ENCODE data around the gene BMP2K. TPM values are rescaled to one million over a fixed set of nuclear protein-coding genes. Genes with fewer than 3 reads are reported as not detected.

Gene BMP2K
- total RNA-seq, 2 experiments from 2014 or later: 4.6 to 5.6 TPM

DNA sequence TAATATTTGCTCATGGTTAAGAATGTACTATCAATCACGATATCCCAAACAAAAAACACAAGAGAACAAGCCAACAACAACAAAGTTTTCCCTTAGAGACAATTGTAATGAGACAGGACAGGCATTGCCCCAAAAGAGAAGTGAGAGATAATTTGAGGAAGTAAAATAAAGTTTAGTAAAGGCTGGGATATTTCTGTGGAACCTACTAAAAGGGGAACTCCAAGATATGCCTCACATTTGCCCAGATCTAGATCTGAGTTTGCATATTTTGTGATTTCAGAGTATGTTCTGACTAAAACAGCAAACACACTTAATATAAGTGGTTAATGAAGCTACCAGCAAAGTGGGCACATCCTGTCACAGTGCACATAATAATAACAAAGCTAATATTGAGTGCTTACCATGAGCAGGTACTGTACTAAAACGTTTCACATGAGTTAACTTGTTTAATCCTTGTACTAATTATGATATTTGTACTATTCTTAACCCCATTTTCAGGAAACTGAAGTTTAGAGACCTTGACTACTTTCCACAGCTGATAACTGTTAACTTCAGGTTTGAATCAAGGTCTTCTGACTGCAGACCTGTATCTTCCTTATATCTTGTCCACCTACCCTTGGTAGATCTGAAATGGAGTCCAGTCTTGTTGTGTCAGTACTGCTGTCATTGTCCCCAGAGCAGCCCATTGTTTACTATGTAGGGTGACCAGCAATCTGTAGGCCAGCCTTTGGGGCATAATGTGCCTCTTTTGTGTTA lies 26.0 kb upstream of the BMP2K start:
- no peak for TF ChIP-seq CTCF (IDR thresholded peaks at IDR 0.05)
- intact Hi-C loops (cut with DNase I, micrococcal nuclease): no loop called here
- peak in 3 of 14 experiments; percentile 1 to 47 (median 39) for DNase-seq
- no peak overlapping the region for H3K4me3 Mint-ChIP-seq
- H3K4me1 ChIP-seq (ENCODE audit: insufficient read depth, low read length): no peaks in the 10 kb centered on the region
- no peaks in the 10 kb centered on the region for H3K27me3 Mint-ChIP-seq
- no peak overlapping the region for H3K4me3 ChIP-seq (ENCODE audit: low read length)
- ChIA-PET CTCF (no interaction called here), POLR2A (no interaction called here)
- no peak overlapping the region for H3K27ac Mint-ChIP-seq
- H3K36me3 ChIP-seq (ENCODE audit: insufficient read depth, low read length): no peaks in the 10 kb centered on the region
- no peaks in the 10 kb centered on the region for H3K9me3 Mint-ChIP-seq
- H3K36me3 Mint-ChIP-seq (ENCODE audit: low read depth): no peaks in the 10 kb centered on the region
- H3K27ac ChIP-seq (ENCODE audit: low read depth in 1 of 2, low read length in 2 of 2): no peak overlapping the region
- H3K4me1 Mint-ChIP-seq (ENCODE audit: low read depth): no peaks in the 10 kb centered on the region
- ATAC-seq (ENCODE audit: poor library complexity): no peak
- H3K27me3 ChIP-seq (ENCODE audit: control insufficient read depth in 1 of 2, insufficient read depth in 2 of 2, low read length in 2 of 2): no peaks in the 10 kb centered on the region
- no peaks in the 10 kb centered on the region for H3K9me3 ChIP-seq (ENCODE audit: control insufficient read depth in 1 of 2, insufficient read depth in 1 of 2, low read length in 2 of 2)

DNA sequence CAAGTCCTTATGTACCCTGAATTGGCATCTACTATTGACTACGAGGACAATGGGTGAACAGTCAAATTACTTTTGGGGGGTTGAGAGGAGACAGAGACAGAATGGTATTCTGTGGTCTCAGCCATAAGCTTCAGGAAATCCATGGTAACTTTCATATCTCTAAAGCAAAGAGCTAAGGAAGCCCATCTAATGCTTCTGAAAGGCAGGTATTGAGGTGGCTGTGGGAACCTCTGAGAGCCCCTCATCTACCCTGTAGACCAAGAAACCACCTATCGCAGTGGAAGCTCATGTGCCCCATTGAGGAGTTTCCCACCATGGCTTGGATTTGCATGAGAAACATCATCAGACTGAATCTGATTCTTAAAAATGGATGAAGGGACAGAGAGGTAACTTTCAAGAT lies 23.1 kb upstream of the BMP2K start:
- intact Hi-C loops (cut with DNase I, micrococcal nuclease): no loop called here
- H3K36me3 Mint-ChIP-seq (ENCODE audit: low read depth): no peaks in the 10 kb centered on the region
- H3K4me3 ChIP-seq (ENCODE audit: low read length): no peak overlapping the region
- POLR2A ChIA-PET: no interaction called here
- DNase-seq (no peak), ATAC-seq (ENCODE audit: poor library complexity) (no peak)
- H3K27me3 Mint-ChIP-seq: no peaks in the 10 kb centered on the region
- no peaks in the 10 kb centered on the region for H3K4me1 Mint-ChIP-seq (ENCODE audit: low read depth)
- H3K9me3 ChIP-seq (ENCODE audit: control insufficient read depth in 1 of 2, insufficient read depth in 1 of 2, low read length in 2 of 2): no peaks in the 10 kb centered on the region
- H3K27ac Mint-ChIP-seq: no peak overlapping the region
- H3K27me3 ChIP-seq (ENCODE audit: control insufficient read depth in 1 of 2, insufficient read depth in 2 of 2, low read length in 2 of 2): no peaks in the 10 kb centered on the region
- no peaks in the 10 kb centered on the region for H3K36me3 ChIP-seq (ENCODE audit: insufficient read depth, low read length)
- H3K9me3 Mint-ChIP-seq: no peaks in the 10 kb centered on the region
- TF ChIP-seq CTCF (IDR thresholded peaks at IDR 0.05): no peak
- CTCF ChIA-PET: no interaction called here
- H3K4me3 Mint-ChIP-seq: no peak overlapping the region
- no peaks in the 10 kb centered on the region for H3K4me1 ChIP-seq (ENCODE audit: insufficient read depth, low read length)
- no peak overlapping the region for H3K27ac ChIP-seq (ENCODE audit: low read depth in 1 of 2, low read length in 2 of 2)

DNA sequence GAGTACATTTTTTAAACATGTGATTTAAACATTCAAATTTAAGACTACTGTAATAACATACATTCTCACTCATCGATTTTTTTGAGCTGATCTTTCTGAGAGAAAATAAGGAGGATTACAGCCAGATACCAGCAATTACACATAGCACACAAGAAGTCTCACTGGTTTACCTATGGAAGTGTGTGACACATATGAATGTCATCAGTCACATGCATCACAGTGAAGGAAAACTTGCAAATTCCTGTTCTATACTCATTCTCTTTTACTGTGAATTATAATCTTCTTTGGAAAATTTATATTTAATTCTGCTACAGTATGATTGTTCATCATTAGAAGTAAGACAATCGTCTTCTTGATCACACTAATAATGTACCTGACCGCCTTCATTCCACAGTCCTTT lies 21.3 kb upstream of the BMP2K start:
- ATAC-seq (ENCODE audit: poor library complexity) (no peak), DNase-seq (no peak)
- Histone ChIP-seq H3K4me1 (ENCODE audit: insufficient read depth, low read length) (no peaks in the 10 kb centered on the region), H3K27me3 (ENCODE audit: control insufficient read depth in 1 of 2, insufficient read depth in 2 of 2, low read length in 2 of 2) (no peaks in the 10 kb centered on the region), H3K4me3 (ENCODE audit: low read length) (no peak overlapping the region), H3K9me3 (ENCODE audit: control insufficient read depth in 1 of 2, insufficient read depth in 1 of 2, low read length in 2 of 2) (no peaks in the 10 kb centered on the region), H3K27ac (ENCODE audit: low read depth in 1 of 2, low read length in 2 of 2) (no peak overlapping the region), H3K36me3 (ENCODE audit: insufficient read depth, low read length) (no peaks in the 10 kb centered on the region)
- ChIA-PET POLR2A (no interaction called here), CTCF (no interaction called here)
- H3K4me3 Mint-ChIP-seq: no peak overlapping the region
- TF ChIP-seq CTCF (IDR thresholded peaks at IDR 0.05): no peak
- H3K4me1 Mint-ChIP-seq (ENCODE audit: low read depth): no peaks in the 10 kb centered on the region
- intact Hi-C loops (cut with DNase I, micrococcal nuclease): no loop called here
- H3K36me3 Mint-ChIP-seq (ENCODE audit: low read depth): no peaks in the 10 kb centered on the region
- H3K27me3 Mint-ChIP-seq: no peaks in the 10 kb centered on the region
- H3K9me3 Mint-ChIP-seq: no peaks in the 10 kb centered on the region
- H3K27ac Mint-ChIP-seq: no peak overlapping the region
